Motor neuron (in vitro differentiated cells): Measurements from ENCODE around the gene FOXE3. TPM values are rescaled to one million over a fixed set of nuclear protein-coding genes. Genes with fewer than 3 reads are reported as not detected.

Source experiments
- ATAC-seq, 8 experiments: fragments of 200-7000 bp; cut with Tn5 transposase; replicated peaks in 6 of 8; 2 replicates each; pipeline ENCODE4 v1.8.0; 2021; ENCODE audit warnings: mild to moderate bottlenecking in 8 of 8, moderate library complexity in 8 of 8
- H3K27ac ChIP-seq, 2 donors: fragments of 250-450 bp; sonication (Bioruptor Pico); 2 replicates each; pipeline ENCODE4 v1.9.0; 2021; ENCODE audit warnings: antibody characterized with exemption in 2 of 2, mild to moderate bottlenecking in 2 of 2, moderate library complexity in 1 of 2
- H3K4me1 ChIP-seq, 2 donors: fragments of 250-450 bp; sonication (Bioruptor Pico); replicated peaks in 1 of 2; 2 replicates each; pipeline ENCODE4 v1.6.1; 2021; ENCODE audit warnings: antibody characterized with exemption in 2 of 2, mild to moderate bottlenecking in 2 of 2, moderate library complexity in 1 of 2
- H3K4me3 ChIP-seq, 5 donors: fragments of 250-450 bp; sonication (Bioruptor Pico); 2 replicates each; pipeline ENCODE4 v1.9.0; 2021; ENCODE audit warnings: antibody characterized with exemption in 5 of 5, mild to moderate bottlenecking in 5 of 5, moderate library complexity in 4 of 5
- WGBS, 10 experiments: fragments of 450-650 bp; shearing (Covaris generic); methylation state at CpG; one replicate each; pipeline ENCODE4 v1.0.0; 2022; 5-methylcytosine and 5-hydroxymethylcytosine counted together
- in situ Hi-C, 9 experiments: fragments of 400-800 bp; cut with MboI; loops; one replicate each; pipeline ENCODE4 v1.15.0; 2021; ENCODE audit warnings: low sequenced_read_pairs in 9 of 9, low pct_unique_long_range_greater_than_20kb in 2 of 9; ENCODE audit not compliant: unreplicated experiment in 9 of 9
- total RNA-seq, 8 experiments: library from RNA; unstranded; fragments of 300-600 nt; gene quantifications; 2 replicates each; pipeline versions ENCODE4 v1.2.3 to v1.2.4, GENCODE V29; 2022

The FOXE3 gene
- total RNA-seq, 8 experiments from 2014 or later = 0.05 to 1.4 (median 0.18) TPM; not detected in 1

DNA sequence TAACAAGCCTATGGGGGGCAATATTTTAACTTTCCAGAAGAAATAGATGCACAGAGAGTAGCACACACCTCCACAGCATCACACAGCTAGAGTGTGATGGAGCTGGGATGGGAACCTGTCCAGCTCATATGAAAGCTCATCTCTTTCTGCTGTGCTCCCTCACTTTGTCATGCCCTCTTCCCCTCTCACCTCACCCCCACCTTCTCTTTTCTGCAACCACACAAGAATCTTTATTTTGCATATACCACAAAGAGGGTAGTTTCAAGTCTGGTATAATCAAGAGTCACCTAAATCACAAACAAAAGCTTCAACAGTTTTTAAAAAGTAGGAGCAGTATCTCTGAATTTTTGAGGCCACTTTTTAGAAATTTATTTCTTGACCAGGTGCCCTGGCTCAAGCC, 44.4 kb downstream of the FOXE3 start:
- no peak for ATAC-seq
- Histone ChIP-seq H3K27ac (no peak overlapping the region), H3K4me3 (no peak overlapping the region), H3K4me1 (no peaks in the 10 kb centered on the region)
- in situ Hi-C loops = no loop called here

- ATAC-seq = no peak
- 21 to 89% (median 72%) methylated on average over 1 to 3 of the region's 3 CpGs for WGBS, 10 experiments
- H3K27ac ChIP-seq = no peak overlapping the region
- H3K4me1 ChIP-seq = no peaks in the 10 kb centered on the region
- in situ Hi-C loops = no loop called here
- no peak overlapping the region for H3K4me3 ChIP-seq
Measured at GRCh38 chr1:47465605-47466004, 49.5 kb downstream of the FOXE3 start.

Other genes with a start within 250 kb of the FOXE3 start
- 1 to 10 TPM in 2 of 8 experiments, under 1 TPM in 1, not detected in 5; 0.71 to 3.2 (median 1.0) TPM for gene PDZK1IP1, start 226.2 kb upstream of the FOXE3 start, total RNA-seq
- gene TAL1, start 184.1 kb upstream of the FOXE3 start, total RNA-seq = 10 to 100 TPM in 1 of 8 experiments, 1 to 10 TPM in 1, under 1 TPM in 3, not detected in 3; 0.14 to 10.5 (median 0.38) TPM
- 10 to 100 TPM in 2 of 8 experiments, 1 to 10 TPM in 6; 1.2 to 20.3 (median 3.7) TPM for gene STIL, start 102.1 kb upstream of the FOXE3 start, total RNA-seq
- 10 to 100 TPM; 48.8 to 67.5 (median 57.5) TPM for gene CMPK1, start 82.5 kb upstream of the FOXE3 start, total RNA-seq
- 1 to 10 TPM in 1 of 8 experiments, under 1 TPM in 5, not detected in 2; 0.05 to 1.6 (median 0.30) TPM for gene FOXD2, start 21.8 kb downstream of the FOXE3 start, total RNA-seq